Activated naive CD4-positive, alpha-beta T cell treated with Interleukin-2 at 50 U/mL for 16 hours (primary cell): Measurements from ENCODE around the gene TERF2IP.

Experiments used
- DNase-seq: peaks from one replicate; pipeline ENCODE4 v3.0.0-alpha.2; 2020

TERF2IP gene

GRCh38 chr16:75647492-75648264 is at the start of gene TERF2IP, which contains the start of gene KARS1:
Gene TERF2IP (plus strand): TSS chr16:75647773. CDS start chr16:75647883, 110 bp downstream.
Gene KARS1 (minus strand): TSS chr16:75647665. CDS start chr16:75647639, 26 bp downstream.
- DNase-seq, result peak; percentile 97

GRCh38 chr16:75599452-75600277 is 47.9 kb upstream of the TERF2IP start:
- no peak for DNase-seq

GRCh38 chr16:75603241-75603640 is 44.3 kb upstream of the TERF2IP start:
- DNase-seq, result no peak

- DNase-seq, result no peak
Measured at GRCh38 chr16:75606507-75606906, 41.1 kb upstream of the TERF2IP start.

- DNase-seq, result no peak
Measured at GRCh38 chr16:75614066-75614897, 33.3 kb upstream of the TERF2IP start.

- DNase-seq, result no peak
Measured at GRCh38 chr16:75615619-75616018, 32.0 kb upstream of the TERF2IP start.

- peak; percentile 17 for DNase-seq
Measured at GRCh38 chr16:75616521-75617010, 31.0 kb upstream of the TERF2IP start.

- DNase-seq, result no peak
Measured at GRCh38 chr16:75617121-75617520, 30.5 kb upstream of the TERF2IP start.

GRCh38 chr16:75618780-75619179 is 28.8 kb upstream of the TERF2IP start:
- DNase-seq, result no peak

- DNase-seq, result peak; percentile 63
Measured at GRCh38 chr16:75620326-75621169, 27.0 kb upstream of the TERF2IP start.

GRCh38 chr16:75621170-75621477 is 26.4 kb upstream of the TERF2IP start:
- DNase-seq, result no peak

- DNase-seq, result peak; percentile 97
Measured at GRCh38 chr16:75622761-75623605, 24.6 kb upstream of the TERF2IP start, which contains the start of gene ADAT1. Gene ADAT1 (minus strand): TSS chr16:75623281. CDS start chr16:75620799, 2,482 bp downstream.

GRCh38 chr16:75624921-75625334 is 22.6 kb upstream of the TERF2IP start:
- DNase-seq, result no peak

- no peak for DNase-seq
Measured at GRCh38 chr16:75626806-75627205, 20.8 kb upstream of the TERF2IP start.

GRCh38 chr16:75627851-75628250 is 19.7 kb upstream of the TERF2IP start:
- DNase-seq, result no peak

GRCh38 chr16:75628351-75628750 is 19.2 kb upstream of the TERF2IP start:
- no peak for DNase-seq

GRCh38 chr16:75629132-75629531 is 18.4 kb upstream of the TERF2IP start:
- DNase-seq, result no peak

GRCh38 chr16:75630052-75630451 is 17.5 kb upstream of the TERF2IP start:
- DNase-seq, result no peak

GRCh38 chr16:75632857-75633256 is 14.7 kb upstream of the TERF2IP start:
- DNase-seq, result no peak

GRCh38 chr16:75635036-75635435 is 12.5 kb upstream of the TERF2IP start:
- no peak for DNase-seq

- no peak for DNase-seq
Measured at GRCh38 chr16:75640598-75640997, 7.0 kb upstream of the TERF2IP start.
